K562 treated with DMSO at 1 percent for 48 hours (cell line): Measurements from ENCODE around the gene MYBPC3. TPM values are rescaled to one million over a fixed set of nuclear protein-coding genes. Genes with fewer than 3 reads are reported as not detected.

ENCODE experiments used
- total RNA-seq: library from RNA; unstranded; fragments of 300-600 nt; gene quantifications from 2 replicates; pipeline ENCODE4 v1.2.3, GENCODE V29; 2022; ENCODE audit warnings: low replicate concordance; ENCODE audit errors: extremely low read depth

The MYBPC3 gene
- total RNA-seq, result not detected in 2 replicates

DNA sequence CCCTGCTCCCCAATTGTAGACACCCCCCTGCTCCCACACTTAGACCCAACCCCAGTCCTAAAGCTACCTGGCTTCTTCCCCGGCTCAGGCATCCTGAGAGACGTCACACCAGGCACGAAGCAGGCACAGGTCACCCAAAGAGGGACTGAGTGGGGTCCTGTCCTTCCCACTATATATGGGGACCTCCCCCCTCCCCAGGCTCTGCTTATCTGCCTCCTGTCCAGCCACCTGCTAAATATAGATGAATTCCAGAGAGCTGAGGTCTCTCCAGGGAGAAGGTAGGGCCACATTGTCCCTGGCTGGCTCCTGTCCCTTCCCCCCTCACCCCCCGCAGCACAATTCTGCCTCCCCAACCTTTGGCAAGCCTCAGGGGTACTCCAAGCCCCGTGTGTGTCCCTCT is at the start of gene MYBPC3:
Gene MYBPC3, minus strand, starts transcription at position 147 of the 400 bp plus-strand sequence. Its CDS starts 55 bp downstream, at position 92.

DNA sequence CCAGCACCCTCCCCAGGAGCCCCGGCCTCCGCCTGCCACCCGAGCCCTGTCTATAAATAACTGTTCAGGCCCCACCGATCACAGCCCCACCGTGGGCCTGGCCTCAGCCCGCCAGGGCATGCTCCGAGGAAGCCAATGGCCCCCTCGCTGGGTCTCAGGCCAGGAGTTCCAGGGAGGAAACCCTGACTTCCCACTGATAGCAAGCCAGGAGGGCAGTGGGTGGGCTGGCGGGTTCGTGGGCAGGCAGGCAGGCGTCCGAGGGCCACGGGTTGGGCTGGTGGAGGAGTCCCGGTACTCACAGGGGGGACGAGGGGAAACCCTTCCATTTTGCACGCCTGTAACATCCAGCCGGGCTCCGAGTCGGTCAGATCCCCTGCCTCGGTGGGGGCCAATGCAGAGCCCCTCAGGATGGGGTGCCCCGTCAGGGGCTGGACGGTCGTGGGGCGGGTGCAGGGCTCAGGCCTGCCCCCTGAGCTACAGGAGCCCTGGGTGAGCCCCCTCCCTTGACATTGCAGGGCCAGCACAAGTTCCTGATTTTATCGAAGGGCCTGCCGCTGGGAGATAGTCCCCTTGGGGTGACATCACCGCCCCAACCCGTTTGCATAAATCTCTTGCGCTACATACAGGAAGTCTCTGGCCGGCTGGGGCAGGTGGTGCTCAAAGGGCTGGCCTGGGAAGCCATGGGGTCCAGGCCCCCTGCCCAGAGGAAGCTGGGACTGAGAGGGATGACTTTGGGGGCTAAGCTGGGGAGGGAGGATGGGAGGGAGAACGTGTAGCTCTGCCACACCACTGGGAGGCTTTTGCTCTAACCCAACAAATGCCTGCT is 25.7 kb upstream of the MYBPC3 start, which contains the start of gene SPI1:
Gene SPI1, minus strand, starts transcription at position 538 of the 826 bp plus-strand sequence. Its CDS starts 194 bp downstream, at position 344.

Other genes with a start within 250 kb of the MYBPC3 start
- 766 TPM in 1 of 2 replicates, not detected in the other for gene ARFGAP2, start 175.8 kb downstream of the MYBPC3 start, total RNA-seq
- gene PACSIN3, start 166.3 kb downstream of the MYBPC3 start, total RNA-seq, result not detected in 2 replicates
- gene DDB2, start 137.7 kb downstream of the MYBPC3 start, total RNA-seq, result not detected in 2 replicates
- not detected in 2 replicates for gene ACP2, start 103.9 kb downstream of the MYBPC3 start, total RNA-seq
- gene NR1H3, start 94.7 kb downstream of the MYBPC3 start, total RNA-seq, result not detected in 2 replicates
- not detected in 2 replicates for gene MADD, start 82.6 kb downstream of the MYBPC3 start, total RNA-seq
- not detected in 2 replicates for gene SPI1, start 25.8 kb upstream of the MYBPC3 start, total RNA-seq
- not detected in 2 replicates for gene SLC39A13, start 55.9 kb upstream of the MYBPC3 start, total RNA-seq
- gene PSMC3, start 73.7 kb upstream of the MYBPC3 start, total RNA-seq, result not detected in 2 replicates
- gene RAPSN, start 96.4 kb upstream of the MYBPC3 start, total RNA-seq, result not detected in 2 replicates
- not detected in 2 replicates for gene CELF1, start 200.4 kb upstream of the MYBPC3 start, total RNA-seq
- gene PTPMT1, start 212.9 kb upstream of the MYBPC3 start, total RNA-seq, result not detected in 2 replicates
- not detected in 2 replicates for gene KBTBD4, start 226.3 kb upstream of the MYBPC3 start, total RNA-seq
- not detected in 2 replicates for gene NDUFS3, start 226.4 kb upstream of the MYBPC3 start, total RNA-seq
- not detected in 2 replicates for gene FAM180B, start 234.0 kb upstream of the MYBPC3 start, total RNA-seq
- gene C1QTNF4, start 241.7 kb upstream of the MYBPC3 start, total RNA-seq, result not detected in 2 replicates